ENCODE results near the gene CCDC14. TPM values are rescaled to one million over a fixed set of nuclear protein-coding genes. Genes with fewer than 3 reads are reported as not detected.

CCDC14 gene
- total RNA-seq, 1 donor from 2014 or later, result 139 TPM

Other genes with a start within 250 kb of the CCDC14 start
- 1,145 TPM for gene MYLK, start 76.9 kb downstream of the CCDC14 start, total RNA-seq (ENCODE audit: insufficient read depth, low replicate concordance)
- gene ROPN1, start 30.9 kb upstream of the CCDC14 start, total RNA-seq (ENCODE audit: insufficient read depth, low replicate concordance), result 1.4 TPM
- 35.4 TPM for gene KALRN, start 72.1 kb upstream of the CCDC14 start, total RNA-seq (ENCODE audit: insufficient read depth, low replicate concordance)